Endothelial cell (in vitro differentiated cells): Measurements from ENCODE around the gene KDM2A. TPM values are rescaled to one million over a fixed set of nuclear protein-coding genes. Genes with fewer than 3 reads are reported as not detected.
A peak's percentile ranks its signal among the peaks of the same experiment; 100 is the strongest.

ENCODE experiments used
- DNase-seq: peaks from one replicate; pipeline ENCODE4 v3.0.0; 2021; ENCODE audit warnings: low spot score
- H3K27ac Mint-ChIP-seq: one replicate; pipeline ENCODE4 v1.8.0; 2021; ENCODE audit warnings: mixed read lengths, inconsistent platforms; ENCODE audit not compliant: unreplicated experiment
- H3K27me3 Mint-ChIP-seq: one replicate; pipeline ENCODE4 v1.8.0; 2021; ENCODE audit warnings: mild to moderate bottlenecking, moderate library complexity, mixed read lengths, inconsistent platforms; ENCODE audit not compliant: unreplicated experiment
- H3K36me3 Mint-ChIP-seq: one replicate; pipeline ENCODE4 v1.8.0; 2021; ENCODE audit warnings: mild to moderate bottlenecking, low read depth, mixed read lengths, inconsistent platforms; ENCODE audit not compliant: unreplicated experiment
- H3K4me1 Mint-ChIP-seq: one replicate; pipeline ENCODE4 v1.8.0; 2021; ENCODE audit warnings: mild to moderate bottlenecking, mixed read lengths, inconsistent platforms; ENCODE audit not compliant: unreplicated experiment
- H3K4me3 Mint-ChIP-seq: one replicate; pipeline ENCODE4 v1.8.0; 2021; ENCODE audit warnings: mild to moderate bottlenecking, mixed read lengths, inconsistent platforms; ENCODE audit not compliant: unreplicated experiment
- H3K9me3 Mint-ChIP-seq: one replicate; pipeline ENCODE4 v1.8.0; 2021; ENCODE audit warnings: mixed read lengths, inconsistent platforms; ENCODE audit not compliant: unreplicated experiment
- CTCF ChIP-seq: fragments of 200-600 bp; sonication (generic); IDR thresholded peaks from one replicate; pipeline ENCODE4 v1.5.0; 2021; ENCODE audit warnings: antibody characterized with exemption; ENCODE audit not compliant: unreplicated experiment
- total RNA-seq: library from RNA; stranded (reverse); fragmentation: NEBNext Ultra II Directional; extraction: Animal tissue kit (Norgen Biotek cat#: 25700); gene quantifications from one replicate; pipeline ENCODE4 v1.2.1, GENCODE V29; 2021; ENCODE audit not compliant: unreplicated experiment

KDM2A gene
- total RNA-seq, 1 donor from 2014 or later, result 76.9 TPM

GRCh38 chr11:67282876-67283371 lies 163.9 kb downstream of the KDM2A start:
- Mint-ChIP-seq H3K4me3 (no peak overlapping the region), H3K9me3 (no peaks in the 10 kb centered on the region), H3K27me3 (peaks cover 17% of the 10 kb centered on the region), H3K27ac (no peak overlapping the region), H3K4me1 (peaks cover 16% of the 10 kb centered on the region), H3K36me3 (peaks cover 23% of the 10 kb centered on the region)
- DNase-seq, result no peak
- TF ChIP-seq CTCF, result no peak

GRCh38 chr11:67283481-67283963 lies 164.5 kb downstream of the KDM2A start:
- no peak for DNase-seq
- H3K36me3 Mint-ChIP-seq, result peaks cover 23% of the 10 kb centered on the region
- peaks cover 17% of the 10 kb centered on the region for H3K4me1 Mint-ChIP-seq
- no peak overlapping the region for H3K4me3 Mint-ChIP-seq
- no peaks in the 10 kb centered on the region for H3K9me3 Mint-ChIP-seq
- TF ChIP-seq CTCF, result no peak
- H3K27ac Mint-ChIP-seq, result no peak overlapping the region
- H3K27me3 Mint-ChIP-seq, result peaks cover 17% of the 10 kb centered on the region

- Mint-ChIP-seq H3K27me3 (peaks cover 20% of the 10 kb centered on the region), H3K4me1 (peaks cover 20% of the 10 kb centered on the region), H3K27ac (no peak overlapping the region), H3K4me3 (no peak overlapping the region), H3K36me3 (peaks cover 23% of the 10 kb centered on the region), H3K9me3 (no peaks in the 10 kb centered on the region)
- no peak for DNase-seq
- TF ChIP-seq CTCF, result no peak
Measured at GRCh38 chr11:67284811-67285540, 165.9 kb downstream of the KDM2A start.

GRCh38 chr11:67285541-67286498 lies 166.8 kb downstream of the KDM2A start:
- H3K27ac Mint-ChIP-seq, result peak overlapping the region; percentile 8
- no peak overlapping the region for H3K4me3 Mint-ChIP-seq
- no peaks in the 10 kb centered on the region for H3K9me3 Mint-ChIP-seq
- no peak for DNase-seq
- peaks cover 13% of the 10 kb centered on the region for H3K27me3 Mint-ChIP-seq
- H3K36me3 Mint-ChIP-seq, result peaks cover 15% of the 10 kb centered on the region
- no peak for TF ChIP-seq CTCF
- H3K4me1 Mint-ChIP-seq, result peaks cover 17% of the 10 kb centered on the region
